ENCODE data around the gene MYOZ1. TPM values are rescaled to one million over a fixed set of nuclear protein-coding genes. Genes with fewer than 3 reads are reported as not detected.

Gene MYOZ1
- total RNA-seq, 4 donors from 2014 or later = not detected

DNA sequence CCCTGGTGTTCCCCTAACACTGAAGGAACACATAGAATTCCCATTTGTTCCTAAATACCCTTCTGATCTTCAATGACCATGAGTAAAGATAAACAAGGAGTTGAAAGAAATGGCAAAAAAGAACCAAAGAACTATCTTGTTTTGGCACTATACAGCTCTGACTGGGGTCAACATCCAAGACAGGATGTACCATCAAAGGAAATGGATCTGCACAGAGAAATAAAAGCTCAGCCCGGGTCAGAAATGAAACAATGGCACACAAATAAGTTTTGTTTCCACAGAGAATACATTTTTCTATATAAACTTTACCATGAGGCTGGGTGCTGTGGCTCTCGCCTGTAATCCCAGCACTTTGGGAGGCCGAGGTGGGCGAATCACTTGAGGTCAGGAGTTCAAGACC is 32.2 kb downstream of the MYOZ1 start:
- Histone ChIP-seq H3K9me3 (no peaks in the 10 kb centered on the region), H3K36me3 (no peaks in the 10 kb centered on the region), H3K27me3 (no peaks in the 10 kb centered on the region), H3K4me1 (no peaks in the 10 kb centered on the region), H3K27ac (no peak overlapping the region), H3K4me3 (no peak overlapping the region)
- 57 to 81% methylated on average over 1 to 4 of the region's 4 CpGs for WGBS, 2 donors (ENCODE audit: low coverage in 1 of 2)
- ATAC-seq = no peak
- TF ChIP-seq, protein P1, sequence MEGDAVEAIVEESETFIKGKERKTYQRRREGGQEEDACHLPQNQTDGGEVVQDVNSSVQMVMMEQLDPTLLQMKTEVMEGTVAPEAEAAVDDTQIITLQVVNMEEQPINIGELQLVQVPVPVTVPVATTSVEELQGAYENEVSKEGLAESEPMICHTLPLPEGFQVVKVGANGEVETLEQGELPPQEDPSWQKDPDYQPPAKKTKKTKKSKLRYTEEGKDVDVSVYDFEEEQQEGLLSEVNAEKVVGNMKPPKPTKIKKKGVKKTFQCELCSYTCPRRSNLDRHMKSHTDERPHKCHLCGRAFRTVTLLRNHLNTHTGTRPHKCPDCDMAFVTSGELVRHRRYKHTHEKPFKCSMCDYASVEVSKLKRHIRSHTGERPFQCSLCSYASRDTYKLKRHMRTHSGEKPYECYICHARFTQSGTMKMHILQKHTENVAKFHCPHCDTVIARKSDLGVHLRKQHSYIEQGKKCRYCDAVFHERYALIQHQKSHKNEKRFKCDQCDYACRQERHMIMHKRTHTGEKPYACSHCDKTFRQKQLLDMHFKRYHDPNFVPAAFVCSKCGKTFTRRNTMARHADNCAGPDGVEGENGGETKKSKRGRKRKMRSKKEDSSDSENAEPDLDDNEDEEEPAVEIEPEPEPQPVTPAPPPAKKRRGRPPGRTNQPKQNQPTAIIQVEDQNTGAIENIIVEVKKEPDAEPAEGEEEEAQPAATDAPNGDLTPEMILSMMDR (IDR thresholded peaks at IDR 0.05) = no peak
- TF ChIP-seq POLR2A (IDR thresholded peaks at IDR 0.05) (no peak), EP300 (IDR thresholded peaks at IDR 0.05) (no peak), POLR2AphosphoS5 (IDR thresholded peaks at IDR 0.05) (no peak)

DNA sequence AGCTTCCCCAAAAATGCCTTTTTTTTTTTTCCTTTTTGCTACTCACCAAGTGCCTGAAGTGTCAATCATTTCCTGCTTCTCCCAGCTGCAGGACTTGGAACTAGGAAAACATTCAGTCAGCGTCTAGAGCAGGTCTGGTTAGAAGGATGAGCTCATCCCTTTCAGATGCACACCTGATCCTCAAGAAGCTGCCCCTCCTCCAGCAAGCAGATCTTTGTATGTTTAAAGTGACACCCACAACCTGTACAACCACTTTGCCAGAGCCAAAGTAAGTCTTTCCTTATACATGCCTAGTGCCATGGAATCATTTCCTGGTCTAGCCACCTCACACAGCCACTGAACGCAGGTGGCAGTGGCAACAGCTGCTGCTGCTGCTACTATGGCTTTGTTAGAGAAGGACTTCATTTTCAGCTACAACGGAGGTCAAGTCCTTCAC is 39.8 kb downstream of the MYOZ1 start:
- Histone ChIP-seq H3K4me3 (no peak overlapping the region), H3K9me3 (no peaks in the 10 kb centered on the region), H3K27ac (no peak overlapping the region), H3K4me1 (no peaks in the 10 kb centered on the region), H3K36me3 (no peaks in the 10 kb centered on the region), H3K27me3 (no peaks in the 10 kb centered on the region)
- 80% methylated on average over 1 to 3 of the region's 3 CpGs for WGBS, 2 donors (ENCODE audit: low coverage in 1 of 2)
- no peak for ATAC-seq
- TF ChIP-seq, protein P1 (IDR thresholded peaks at IDR 0.05) = no peak
- no peak for TF ChIP-seq EP300 (IDR thresholded peaks at IDR 0.05)
- TF ChIP-seq POLR2AphosphoS5 (IDR thresholded peaks at IDR 0.05) = no peak
- no peak for TF ChIP-seq POLR2A (IDR thresholded peaks at IDR 0.05)

DNA sequence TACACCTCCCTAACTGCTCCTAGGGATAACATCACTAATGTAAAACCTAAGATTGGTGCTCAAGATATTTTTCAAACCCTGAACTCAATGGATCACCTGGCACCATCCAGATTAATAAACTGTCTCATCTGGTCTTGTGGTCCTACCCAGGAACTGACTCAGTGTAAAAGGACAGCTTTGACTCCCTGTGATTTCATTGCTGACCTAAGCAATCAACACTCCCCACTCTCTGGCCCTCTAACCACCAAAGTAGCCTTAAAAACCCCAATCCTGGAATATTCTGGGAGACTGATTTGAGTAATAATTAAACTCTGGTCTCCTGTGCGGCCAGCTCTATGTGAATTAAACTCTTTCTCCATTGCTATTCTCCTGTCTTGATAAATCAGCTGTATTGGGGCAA is 43.9 kb downstream of the MYOZ1 start:
- ATAC-seq = no peak
- no peaks in the 10 kb centered on the region for H3K9me3 ChIP-seq

DNA sequence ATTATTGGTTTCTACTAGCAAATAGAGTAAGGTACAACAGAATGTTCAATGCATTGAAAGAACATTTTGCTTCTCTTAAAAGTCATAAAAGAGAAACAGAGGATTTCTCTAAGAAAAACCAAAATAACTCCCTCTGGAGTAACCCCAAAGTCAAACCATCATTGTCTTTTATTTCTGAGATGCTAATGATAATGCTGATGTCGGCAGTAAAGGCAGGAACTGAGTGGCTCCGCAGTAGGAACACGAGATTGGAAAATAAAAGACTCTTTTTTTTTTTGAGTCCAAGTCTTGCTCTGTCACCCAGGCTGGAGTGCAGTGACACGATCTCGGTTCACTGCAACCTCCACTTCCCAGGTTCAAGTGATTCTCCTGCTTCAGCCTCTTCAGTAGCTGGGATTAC is 47.5 kb downstream of the MYOZ1 start:
- Histone ChIP-seq H3K4me3 (no peak overlapping the region), H3K36me3 (no peaks in the 10 kb centered on the region), H3K27me3 (no peaks in the 10 kb centered on the region), H3K27ac (no peak overlapping the region), H3K4me1 (peaks cover 0 to 9% (median 3%) of the 10 kb centered on the region in 3 donors), H3K9me3 (no peaks in the 10 kb centered on the region)
- TF ChIP-seq, protein P1 (IDR thresholded peaks at IDR 0.05) = no peak
- no peak for TF ChIP-seq EP300 (IDR thresholded peaks at IDR 0.05)
- no peak for TF ChIP-seq POLR2A (IDR thresholded peaks at IDR 0.05)
- no peak for TF ChIP-seq POLR2AphosphoS5 (IDR thresholded peaks at IDR 0.05)
- 68 to 74% methylated on average over 5 of the region's 5 CpGs for WGBS, 2 donors (ENCODE audit: low coverage in 1 of 2)
- ATAC-seq = no peak

More for the DNA sequence above, 43.9 kb downstream of the MYOZ1 start:
- Histone ChIP-seq H3K27me3 (no peaks in the 10 kb centered on the region), H3K27ac (no peak overlapping the region), H3K4me1 (no peaks in the 10 kb centered on the region), H3K36me3 (no peaks in the 10 kb centered on the region), H3K4me3 (no peak overlapping the region)
- TF ChIP-seq POLR2AphosphoS5 (IDR thresholded peaks at IDR 0.05) (no peak), POLR2A (IDR thresholded peaks at IDR 0.05) (no peak), EP300 (IDR thresholded peaks at IDR 0.05) (no peak)
- TF ChIP-seq, protein P1 (IDR thresholded peaks at IDR 0.05) = no peak
- 90 to 100% methylated on average over 1 of the region's 1 CpG for WGBS, 2 donors (ENCODE audit: low coverage in 1 of 2)

DNA sequence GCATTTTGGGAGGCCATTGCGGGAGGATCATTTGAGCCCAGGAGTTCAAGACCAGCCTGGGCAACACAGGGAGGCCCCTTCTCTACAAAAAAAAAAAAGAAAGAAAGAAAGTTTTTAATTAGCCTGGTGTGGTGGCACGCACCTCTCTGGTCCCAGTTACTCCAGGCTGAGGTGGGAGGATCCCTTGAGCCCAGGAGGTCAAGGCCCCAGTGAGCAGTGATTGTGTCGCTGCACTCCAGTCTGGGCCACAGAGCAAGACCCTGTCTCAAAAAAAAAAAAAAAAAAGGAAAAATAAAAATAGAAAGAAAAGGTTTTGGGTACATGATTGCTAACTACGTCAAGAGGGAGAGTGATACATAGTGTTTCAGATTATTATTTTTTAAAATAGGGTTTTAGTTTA is 48.2 kb downstream of the MYOZ1 start:
- Histone ChIP-seq H3K27me3 (no peaks in the 10 kb centered on the region), H3K4me3 (no peak overlapping the region), H3K4me1 (peaks cover 0 to 9% (median 3%) of the 10 kb centered on the region in 3 donors), H3K9me3 (no peaks in the 10 kb centered on the region), H3K27ac (no peak overlapping the region), H3K36me3 (no peaks in the 10 kb centered on the region)
- 95 to 100% methylated on average over 2 to 4 of the region's 4 CpGs for WGBS, 2 donors (ENCODE audit: low coverage in 1 of 2)
- no peak for ATAC-seq
- TF ChIP-seq POLR2A (IDR thresholded peaks at IDR 0.05) (no peak), POLR2AphosphoS5 (IDR thresholded peaks at IDR 0.05) (no peak), EP300 (IDR thresholded peaks at IDR 0.05) (no peak)
- TF ChIP-seq, protein P1 (IDR thresholded peaks at IDR 0.05) = no peak
